Naive thymus-derived CD4-positive, alpha-beta T cell (primary cell): ENCODE data around the gene HTR3D. TPM values are rescaled to one million over a fixed set of nuclear protein-coding genes. Genes with fewer than 3 reads are reported as not detected.
"Not testable (repeated sequence)": the region's sequence is repeated elsewhere in the genome, so short reads cannot be mapped to it uniquely, and the experiment has no call there.

Experiments used
- ATAC-seq: fragments of 150-1000 bp; cut with Tn5 transposase; 2 replicates; pipeline ENCODE4 v1.10.0; 2021; ENCODE audit warnings: mild to moderate bottlenecking, moderate library complexity
- CTCF ChIA-PET: fragments of 350-600 bp; sonication (Branson Sonifier 250); formaldehyde crosslinking; loops from one replicate; lab custom pipeline; 2021; ENCODE audit warnings: antibody characterized with exemption; lab: Charles Lee
- POLR2A ChIA-PET: fragments of 350-600 bp; sonication (Branson Sonifier 250); formaldehyde crosslinking; loops from one replicate; lab custom pipeline; 2021; ENCODE audit warnings: antibody characterized with exemption, inconsistent platforms; lab: Charles Lee
- DNase-seq, 9 donors: peaks; one replicate each; pipeline versions ENCODE4 v3.0.0 to v3.0.0-alpha.2; 2020 to 2022; ENCODE audit warnings: mixed read lengths in 1 of 9
- H3K27ac ChIP-seq: one replicate; pipeline ENCODE4 v1.7.0; 2013; ENCODE audit warnings: mild to moderate bottlenecking, low read depth, low read length, moderate library complexity
- H3K27me3 ChIP-seq, 2 donors: one replicate each; pipeline ENCODE4 v1.7.0; 2013; ENCODE audit warnings: low read length in 2 of 2, mild to moderate bottlenecking in 2 of 2, moderate library complexity in 2 of 2; ENCODE audit not compliant: control insufficient read depth in 2 of 2, insufficient read depth in 2 of 2
- H3K36me3 ChIP-seq, 3 experiments: 1 replicate in 2 of 3; 2 replicates in 1 of 3; pipeline ENCODE4 v1.7.0; 2013; ENCODE audit warnings: low read length in 3 of 3, mild to moderate bottlenecking in 3 of 3, moderate library complexity in 1 of 3; ENCODE audit not compliant: insufficient read depth in 3 of 3, control insufficient read depth in 2 of 3
- H3K4me1 ChIP-seq, 2 donors: one replicate each; pipeline ENCODE4 v1.7.0; 2013; ENCODE audit warnings: low read length in 2 of 2, mild to moderate bottlenecking in 2 of 2, moderate library complexity in 1 of 2; ENCODE audit not compliant: control insufficient read depth in 2 of 2, insufficient read depth in 2 of 2
- H3K4me3 ChIP-seq: 2 replicates; pipeline ENCODE4 v1.7.0; 2013; ENCODE audit warnings: mild to moderate bottlenecking, low read length
- H3K9me3 ChIP-seq, 3 experiments: 1 replicate in 2 of 3; 2 replicates in 1 of 3; pipeline ENCODE4 v1.7.0; 2013; ENCODE audit warnings: low read length in 3 of 3; ENCODE audit not compliant: control insufficient read depth in 2 of 3
- H3K27ac Mint-ChIP-seq, 9 donors: one replicate each; pipeline ENCODE4 v1.8.0; 2020 to 2022; ENCODE audit warnings: mixed read lengths in 9 of 9, mild to moderate bottlenecking in 8 of 9, moderate library complexity in 5 of 9, inconsistent platforms in 2 of 9
- H3K27me3 Mint-ChIP-seq, 5 donors: one replicate each; pipeline ENCODE4 v1.8.0; 2021 to 2022; ENCODE audit warnings: mixed read lengths in 5 of 5, mild to moderate bottlenecking in 1 of 5
- H3K36me3 Mint-ChIP-seq, 5 donors: one replicate each; pipeline ENCODE4 v1.8.0; 2020 to 2022; ENCODE audit warnings: mixed read lengths in 5 of 5, mild to moderate bottlenecking in 3 of 5, inconsistent platforms in 1 of 5
- H3K4me1 Mint-ChIP-seq, 7 donors: one replicate each; pipeline ENCODE4 v1.8.0; 2020 to 2022; ENCODE audit warnings: mixed read lengths in 7 of 7, mild to moderate bottlenecking in 3 of 7, inconsistent platforms in 1 of 7
- H3K4me3 Mint-ChIP-seq, 10 donors: one replicate each; pipeline ENCODE4 v1.8.0; 2020 to 2022; ENCODE audit warnings: mild to moderate bottlenecking in 10 of 10, mixed read lengths in 10 of 10, moderate library complexity in 6 of 10, inconsistent platforms in 2 of 10
- H3K9me3 Mint-ChIP-seq, 11 donors: one replicate each; pipeline ENCODE4 v1.8.0; 2020 to 2022; ENCODE audit warnings: mixed read lengths in 11 of 11, mild to moderate bottlenecking in 4 of 11, inconsistent platforms in 1 of 11, moderate library complexity in 1 of 11
- intact Hi-C, 2 donors: fragments of 100-400 bp; cut with micrococcal nuclease; formaldehyde crosslinking; loops; one replicate each; pipeline ENCODE4 v1.15.1; 2023
- polyA plus RNA-seq, 2 donors: library from polyadenylated mRNA; unstranded; fragments of 300-500 nt; fragmentation: Illumina TruSeq; gene quantifications; one replicate each; pipeline ENCODE4 v1.2.3, GENCODE V29; 2021
- total RNA-seq, 6 experiments: library from RNA in 5 of 6; stranded (reverse) in 5 of 6; gene quantifications; 1 replicate in 5 of 6; 2 replicates in 1 of 6; pipeline ENCODE4 v1.2.3 and lab custom pipeline; 2021 to 2026

The HTR3D gene
- total and polyA plus RNA-seq, 7 experiments from 2014 or later = not detected

DNA sequence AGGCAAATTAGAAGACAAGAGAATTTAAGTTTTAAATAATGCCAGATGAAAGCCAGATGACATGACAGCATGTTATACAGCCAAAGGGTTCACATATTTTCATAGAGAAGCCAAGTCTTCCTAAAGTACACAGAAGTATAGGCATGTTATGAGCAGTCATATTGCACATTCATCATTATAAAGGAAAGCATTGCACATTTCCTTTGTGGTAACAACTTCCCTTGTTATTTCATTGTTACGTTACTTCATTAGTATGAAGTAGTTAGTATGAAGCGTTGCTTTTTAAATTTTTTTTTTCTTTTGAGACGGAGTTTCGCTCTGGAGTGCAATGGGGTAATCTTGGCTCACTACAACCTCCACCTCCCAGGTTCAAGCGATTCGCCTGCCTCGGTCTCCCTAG lies 9.2 kb upstream of the HTR3D start:
- Histone ChIP-seq H3K4me3 (no peak overlapping the region), H3K27me3 (no peaks in the 10 kb centered on the region), H3K4me1 (peaks cover 0 to 7% of the 10 kb centered on the region in 2 donors), H3K36me3 (peaks cover 0 to 4% (median 0%) of the 10 kb centered on the region in 3 experiments), H3K9me3 (no peaks in the 10 kb centered on the region), H3K27ac (no peak overlapping the region)
- Mint-ChIP-seq H3K36me3 (peaks cover 0 to 4% (median 0%) of the 10 kb centered on the region in 5 donors), H3K4me3 (no peak overlapping the region), H3K27ac (no peak overlapping the region), H3K4me1 (peaks cover 5 to 18% (median 9%) of the 10 kb centered on the region in 7 donors), H3K27me3 (peaks cover 5 to 23% (median 15%) of the 10 kb centered on the region in 5 donors), H3K9me3 (peaks cover 0 to 2% (median 0%) of the 10 kb centered on the region in 11 donors)
- intact Hi-C loops = no loop called here
- DNase-seq = no peak
- ATAC-seq = peak; percentile 28
- ChIA-PET POLR2A (no interaction called here), CTCF (no interaction called here)

DNA sequence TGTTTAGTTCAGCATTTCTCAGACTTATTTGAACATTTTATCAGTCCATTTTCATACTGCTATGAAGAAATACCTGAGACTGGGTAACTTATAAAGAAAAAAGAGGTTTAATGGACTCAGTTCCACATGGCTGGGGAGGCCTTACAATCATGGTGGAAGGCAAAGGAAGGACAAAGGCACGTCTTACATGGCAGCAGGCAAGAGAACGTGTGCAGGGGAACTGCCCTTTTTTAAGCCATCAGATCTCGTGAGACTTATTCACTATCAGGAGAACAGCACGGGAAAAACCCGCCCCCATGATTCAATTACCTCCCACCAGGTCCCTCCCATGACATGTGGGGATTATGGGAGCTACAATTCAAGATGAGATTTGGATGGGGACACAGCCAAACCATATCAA lies 6.3 kb upstream of the HTR3D start:
- ATAC-seq, H3K27ac Mint-ChIP-seq, H3K4me1 ChIP-seq, H3K4me3 ChIP-seq, H3K36me3 Mint-ChIP-seq, H3K27ac ChIP-seq, DNase-seq, H3K9me3 ChIP-seq, intact Hi-C loops, H3K9me3 Mint-ChIP-seq, H3K4me3 Mint-ChIP-seq, H3K27me3 ChIP-seq, H3K36me3 ChIP-seq: not testable (repeated sequence)
- Mint-ChIP-seq H3K4me1 (peaks cover 0 to 13% (median 0%) of the 10 kb centered on the region in 7 donors), H3K27me3 (peaks cover 0 to 19% (median 13%) of the 10 kb centered on the region in 5 donors)
- CTCF ChIA-PET = interaction anchor here (0.6 kb wide), 1 partner anchor 78 kb away, joined by 3 read pairs; no protein-coding TSS in a partner anchor
- POLR2A ChIA-PET = interaction anchor here (0.8 kb wide), 1 partner anchor 129 kb away, joined by 3 read pairs; no protein-coding TSS in a partner anchor

DNA sequence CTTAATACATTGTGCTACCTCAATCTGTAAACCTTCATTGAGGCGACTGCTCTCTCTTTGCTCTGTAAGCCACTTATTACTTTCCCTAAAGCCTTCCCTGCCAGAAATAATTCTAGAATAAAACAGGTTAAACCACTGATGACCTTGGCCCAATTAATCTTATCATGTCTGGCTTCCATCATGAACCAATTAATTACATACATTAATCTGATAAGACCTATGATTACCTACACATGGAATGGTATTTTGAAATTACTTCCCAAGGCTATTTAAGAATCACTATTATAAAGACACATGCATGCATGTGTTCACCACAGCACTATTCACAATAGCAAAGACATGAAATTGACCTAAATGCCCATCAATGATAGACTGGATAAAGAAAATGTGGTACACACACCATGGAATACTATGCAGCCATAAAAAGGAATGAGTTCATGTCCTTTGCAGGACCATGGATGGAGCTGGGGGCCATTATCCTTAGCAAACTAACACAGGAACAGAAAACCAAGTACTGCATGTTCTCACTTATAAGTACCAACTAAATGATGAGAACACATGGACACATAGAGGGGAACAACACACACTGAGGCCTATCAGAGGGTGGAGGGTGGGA lies 3.2 kb upstream of the HTR3D start:
- H3K27ac ChIP-seq, H3K36me3 ChIP-seq, intact Hi-C loops, H3K9me3 Mint-ChIP-seq, H3K4me1 ChIP-seq, DNase-seq, H3K27me3 ChIP-seq, H3K9me3 ChIP-seq, H3K4me3 ChIP-seq, H3K36me3 Mint-ChIP-seq, POLR2A ChIA-PET, CTCF ChIA-PET, H3K4me3 Mint-ChIP-seq, ATAC-seq, H3K27ac Mint-ChIP-seq, H3K4me1 Mint-ChIP-seq: not testable (repeated sequence)
- H3K27me3 Mint-ChIP-seq = peaks cover 0 to 20% (median 7%) of the 10 kb centered on the region in 5 donors

DNA sequence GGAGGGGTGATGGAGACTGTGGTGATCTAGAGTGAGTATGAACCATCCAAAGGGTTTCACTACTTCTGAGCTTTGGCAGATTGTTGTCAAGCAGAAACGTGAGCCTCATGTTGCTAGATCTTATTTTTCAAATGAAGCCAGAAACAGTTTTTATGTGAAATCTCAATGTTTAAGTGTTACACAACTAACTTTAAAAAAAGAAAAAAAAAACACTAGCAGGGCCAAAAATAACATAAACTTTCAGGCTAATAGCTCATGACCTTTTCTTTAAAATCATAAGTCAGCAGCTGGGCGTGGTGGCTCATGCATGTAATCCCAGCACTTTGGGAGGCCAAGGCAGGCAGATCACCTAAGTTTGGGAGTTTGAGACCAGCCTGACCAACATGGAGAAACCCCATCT lies 2.1 kb upstream of the HTR3D start:
- POLR2A ChIA-PET = no interaction called here

DNA sequence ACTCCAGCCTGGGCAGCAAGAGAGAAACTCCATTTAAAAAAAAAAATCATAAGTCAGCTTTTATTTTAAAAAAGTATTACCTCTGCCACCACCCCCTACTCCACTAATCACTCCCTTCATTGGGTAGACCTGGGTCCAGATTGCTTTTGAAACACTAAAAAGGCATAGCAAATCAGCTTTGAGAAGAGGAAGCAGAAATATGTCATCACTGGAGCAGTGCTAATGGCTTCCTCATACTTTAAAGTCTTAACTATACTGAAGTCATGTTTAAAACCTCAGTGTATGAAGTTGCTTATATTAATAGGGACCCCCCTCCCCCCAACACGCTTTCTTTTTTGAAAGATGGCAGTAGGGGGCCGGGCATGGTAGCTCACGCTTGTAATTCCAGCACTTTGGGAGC lies 1.0 kb upstream of the HTR3D start:
- no peak overlapping the region for H3K4me3 Mint-ChIP-seq
- ATAC-seq = no peak
- intact Hi-C loops = no loop called here
- no peaks in the 10 kb centered on the region for H3K4me1 Mint-ChIP-seq
- no peaks in the 10 kb centered on the region for H3K36me3 Mint-ChIP-seq
- H3K27me3 Mint-ChIP-seq = peaks cover 0 to 16% (median 7%) of the 10 kb centered on the region in 5 donors
- Histone ChIP-seq H3K36me3 (no peaks in the 10 kb centered on the region), H3K9me3 (no peaks in the 10 kb centered on the region), H3K27ac (no peak overlapping the region), H3K4me3 (no peak overlapping the region), H3K4me1 (no peaks in the 10 kb centered on the region), H3K27me3 (no peaks in the 10 kb centered on the region)
- POLR2A ChIA-PET = no interaction called here
- DNase-seq = no peak
- H3K9me3 Mint-ChIP-seq = peaks cover 0 to 5% (median 0%) of the 10 kb centered on the region in 11 donors
- CTCF ChIA-PET = interaction anchor here (1.4 kb wide), 1 partner anchor 13 kb away, joined by 5 read pairs; the partner anchor contains the start of gene ABCC5
- no peak overlapping the region for H3K27ac Mint-ChIP-seq

More for the DNA sequence above, 2.1 kb upstream of the HTR3D start:
- Mint-ChIP-seq H3K4me1 (no peaks in the 10 kb centered on the region), H3K36me3 (no peaks in the 10 kb centered on the region), H3K27me3 (peaks cover 0 to 20% (median 7%) of the 10 kb centered on the region in 5 donors), H3K27ac (no peak overlapping the region), H3K4me3 (no peak overlapping the region), H3K9me3 (peaks cover 0 to 5% (median 0%) of the 10 kb centered on the region in 11 donors)
- intact Hi-C loops = no loop called here
- Histone ChIP-seq H3K4me3 (no peak overlapping the region), H3K9me3 (no peaks in the 10 kb centered on the region), H3K27ac (no peak overlapping the region), H3K4me1 (no peaks in the 10 kb centered on the region), H3K27me3 (no peaks in the 10 kb centered on the region), H3K36me3 (no peaks in the 10 kb centered on the region)
- CTCF ChIA-PET = interaction anchor here (1.4 kb wide), 1 partner anchor 12 kb away, joined by 5 read pairs; the partner anchor contains the start of gene ABCC5
- ATAC-seq (no peak), DNase-seq (no peak)

DNA sequence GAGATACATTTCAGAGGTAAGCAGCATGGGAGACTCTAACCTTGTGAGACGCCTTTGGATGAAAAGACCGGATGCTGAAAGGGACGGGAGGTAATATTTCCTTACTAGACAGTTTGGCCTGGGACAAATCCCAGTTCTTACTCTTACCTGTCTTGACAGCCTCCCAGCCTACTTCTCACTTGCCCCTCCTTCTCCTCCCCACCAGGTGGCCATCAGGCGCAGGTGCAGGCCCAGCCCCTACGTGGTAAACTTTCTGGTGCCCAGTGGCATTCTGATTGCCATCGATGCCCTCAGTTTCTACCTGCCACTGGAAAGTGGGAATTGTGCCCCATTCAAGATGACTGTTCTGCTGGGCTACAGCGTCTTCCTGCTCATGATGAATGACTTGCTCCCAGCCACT lies 6.3 kb downstream of the HTR3D start:
- peaks cover 0 to 4% (median 0%) of the 10 kb centered on the region in 5 donors for H3K27me3 Mint-ChIP-seq
- CTCF ChIA-PET = no interaction called here
- no peaks in the 10 kb centered on the region for H3K9me3 Mint-ChIP-seq
- H3K27me3 ChIP-seq = no peaks in the 10 kb centered on the region
- POLR2A ChIA-PET = no interaction called here
- no peaks in the 10 kb centered on the region for H3K4me1 Mint-ChIP-seq
- no peaks in the 10 kb centered on the region for H3K9me3 ChIP-seq
- no peak overlapping the region for H3K4me3 Mint-ChIP-seq
- no peaks in the 10 kb centered on the region for H3K36me3 ChIP-seq
- no peaks in the 10 kb centered on the region for H3K4me1 ChIP-seq
- H3K4me3 ChIP-seq = no peak overlapping the region
- intact Hi-C loops = loop anchor here in 1 of 2 donors (5.0 kb wide), 1 partner anchor 214 kb away; no protein-coding TSS in a partner anchor
- no peak overlapping the region for H3K27ac Mint-ChIP-seq
- no peak for ATAC-seq
- DNase-seq = no peak
- H3K36me3 Mint-ChIP-seq = no peaks in the 10 kb centered on the region
- H3K27ac ChIP-seq = no peak overlapping the region

DNA sequence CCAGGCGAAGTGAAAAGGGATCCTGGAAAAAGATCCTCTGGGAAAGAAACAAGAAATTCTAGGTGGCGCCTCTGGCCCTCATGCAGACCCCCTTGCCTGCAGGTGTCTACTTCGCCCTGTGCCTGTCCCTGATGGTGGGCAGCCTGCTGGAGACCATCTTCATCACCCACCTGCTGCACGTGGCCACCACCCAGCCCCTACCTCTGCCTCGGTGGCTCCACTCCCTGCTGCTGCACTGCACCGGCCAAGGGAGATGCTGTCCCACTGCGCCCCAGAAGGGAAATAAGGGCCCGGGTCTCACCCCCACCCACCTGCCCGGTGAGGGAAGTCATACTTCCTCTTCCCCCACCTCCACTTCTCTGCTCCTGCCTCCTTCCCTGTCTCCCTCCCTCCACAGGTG lies 6.8 kb downstream of the HTR3D start:
- H3K4me3 ChIP-seq, H3K27me3 Mint-ChIP-seq, H3K4me1 ChIP-seq, H3K36me3 ChIP-seq, ATAC-seq, POLR2A ChIA-PET, H3K4me1 Mint-ChIP-seq, H3K9me3 ChIP-seq, DNase-seq, H3K36me3 Mint-ChIP-seq, H3K9me3 Mint-ChIP-seq, CTCF ChIA-PET, H3K27ac Mint-ChIP-seq, H3K4me3 Mint-ChIP-seq, H3K27me3 ChIP-seq, H3K27ac ChIP-seq: not testable (repeated sequence)
- intact Hi-C loops = loop anchor here in 1 of 2 donors (5.0 kb wide), 1 partner anchor 214 kb away; no protein-coding TSS in a partner anchor
